ENCODE measurements around the gene EMC8.

DNA sequence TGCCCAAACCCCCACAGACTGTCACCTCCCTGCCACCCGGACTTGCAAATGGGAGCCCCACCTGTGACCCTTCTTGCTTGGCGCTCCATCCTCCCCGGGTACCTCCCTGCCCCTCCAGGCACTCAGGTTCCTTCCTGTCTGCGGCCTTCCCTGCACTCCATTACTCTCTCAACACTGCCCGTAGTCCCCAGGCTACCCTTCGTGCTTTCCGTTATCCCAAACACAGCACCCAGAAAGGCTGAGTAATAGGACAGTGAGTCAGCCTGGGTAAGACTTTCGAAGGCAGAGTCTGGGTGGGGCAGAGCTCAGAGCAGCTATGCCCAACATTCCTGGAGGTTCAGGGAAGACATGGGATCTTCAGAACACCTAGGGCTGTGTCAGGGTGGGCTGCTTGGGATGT is 31.8 kb downstream of the EMC8 start:
- no peak for TF ChIP-seq ZNF549 (tag by site-specific recombination; IDR thresholded peaks at IDR 0.05)
- TF ChIP-seq, protein P1, sequence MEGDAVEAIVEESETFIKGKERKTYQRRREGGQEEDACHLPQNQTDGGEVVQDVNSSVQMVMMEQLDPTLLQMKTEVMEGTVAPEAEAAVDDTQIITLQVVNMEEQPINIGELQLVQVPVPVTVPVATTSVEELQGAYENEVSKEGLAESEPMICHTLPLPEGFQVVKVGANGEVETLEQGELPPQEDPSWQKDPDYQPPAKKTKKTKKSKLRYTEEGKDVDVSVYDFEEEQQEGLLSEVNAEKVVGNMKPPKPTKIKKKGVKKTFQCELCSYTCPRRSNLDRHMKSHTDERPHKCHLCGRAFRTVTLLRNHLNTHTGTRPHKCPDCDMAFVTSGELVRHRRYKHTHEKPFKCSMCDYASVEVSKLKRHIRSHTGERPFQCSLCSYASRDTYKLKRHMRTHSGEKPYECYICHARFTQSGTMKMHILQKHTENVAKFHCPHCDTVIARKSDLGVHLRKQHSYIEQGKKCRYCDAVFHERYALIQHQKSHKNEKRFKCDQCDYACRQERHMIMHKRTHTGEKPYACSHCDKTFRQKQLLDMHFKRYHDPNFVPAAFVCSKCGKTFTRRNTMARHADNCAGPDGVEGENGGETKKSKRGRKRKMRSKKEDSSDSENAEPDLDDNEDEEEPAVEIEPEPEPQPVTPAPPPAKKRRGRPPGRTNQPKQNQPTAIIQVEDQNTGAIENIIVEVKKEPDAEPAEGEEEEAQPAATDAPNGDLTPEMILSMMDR (tag by site-specific recombination; IDR thresholded peaks at IDR 0.05): no peak

Measured in HEK293 (cell line).